K562 treated with DMSO at 1 percent for 48 hours (cell line): ENCODE data around the gene EBLN2. TPM values are rescaled to one million over a fixed set of nuclear protein-coding genes. Genes with fewer than 3 reads are reported as not detected.

Experiments used
- total RNA-seq: library from RNA; unstranded; fragments of 300-600 nt; gene quantifications from 2 replicates; pipeline ENCODE4 v1.2.3, GENCODE V29; 2022; ENCODE audit warnings: low replicate concordance; ENCODE audit errors: extremely low read depth

EBLN2 gene
- total RNA-seq: not detected in 2 replicates

GRCh38 chr3:73061416-73061815 is at the start of gene EBLN2:
EBLN2 (plus strand) TSS chr3:73061659; CDS start chr3:73062082, 423 bp downstream.

Other genes with a start within 250 kb of the EBLN2 start
- not detected in 2 replicates for gene SHQ1, start 213.2 kb upstream of the EBLN2 start, total RNA-seq
- gene GXYLT2, start 173.6 kb upstream of the EBLN2 start, total RNA-seq: not detected in 2 replicates
- gene PPP4R2, start 64.8 kb upstream of the EBLN2 start, total RNA-seq: not detected in 2 replicates